GM18951 (cell line): ENCODE data around the gene CUEDC2.

ENCODE experiments used
- POLR2A ChIP-seq: IDR thresholded peaks from 4 replicates; pipeline ENCODE4 v1.6.1; 2011; ENCODE audit warnings: mild to moderate bottlenecking; ENCODE audit not compliant: insufficient read length, insufficient read depth; ENCODE audit errors: extremely low read depth
- in situ Hi-C: fragments of 300-500 bp; cut with MboI; formaldehyde crosslinking; loops from one replicate; pipeline ENCODE4 v1.12.0; 2022; ENCODE audit warnings: low sequenced_read_pairs, mixed read lengths, inconsistent platforms; ENCODE audit not compliant: unreplicated experiment

CUEDC2 gene

GRCh38 chr10:102432162-102432950 is at the start of gene CUEDC2:
CUEDC2 (minus strand) TSS chr10:102432574; CDS start chr10:102425188, 7,386 bp downstream.
- in situ Hi-C loops = no loop called here
- peak; percentile 79 for TF ChIP-seq POLR2A

DNA sequence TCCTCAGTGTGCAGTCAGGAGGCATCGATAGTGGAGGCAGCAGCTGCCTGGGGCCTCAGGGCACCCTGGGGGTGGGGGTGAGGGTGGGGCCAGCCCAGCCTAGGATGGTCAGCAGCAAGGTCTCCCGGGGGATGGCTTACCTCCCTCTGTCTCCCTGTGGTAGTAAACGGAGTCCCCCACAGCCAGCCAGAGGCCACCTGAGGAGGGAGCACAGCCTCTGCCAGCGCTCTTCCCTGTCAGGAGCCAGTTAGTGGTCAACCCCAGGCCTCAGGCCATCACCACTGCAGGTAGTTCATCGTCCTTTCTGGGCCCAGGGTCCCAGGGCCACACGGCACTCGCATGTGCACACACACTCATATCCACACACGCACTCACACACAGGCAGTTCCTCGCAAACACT is 48.0 kb upstream of the CUEDC2 start:
- no peak for TF ChIP-seq POLR2A
- in situ Hi-C loops = no loop called here

GRCh38 chr10:102479651-102480050 is 47.3 kb upstream of the CUEDC2 start:
- no peak for TF ChIP-seq POLR2A
- in situ Hi-C loops = no loop called here

DNA sequence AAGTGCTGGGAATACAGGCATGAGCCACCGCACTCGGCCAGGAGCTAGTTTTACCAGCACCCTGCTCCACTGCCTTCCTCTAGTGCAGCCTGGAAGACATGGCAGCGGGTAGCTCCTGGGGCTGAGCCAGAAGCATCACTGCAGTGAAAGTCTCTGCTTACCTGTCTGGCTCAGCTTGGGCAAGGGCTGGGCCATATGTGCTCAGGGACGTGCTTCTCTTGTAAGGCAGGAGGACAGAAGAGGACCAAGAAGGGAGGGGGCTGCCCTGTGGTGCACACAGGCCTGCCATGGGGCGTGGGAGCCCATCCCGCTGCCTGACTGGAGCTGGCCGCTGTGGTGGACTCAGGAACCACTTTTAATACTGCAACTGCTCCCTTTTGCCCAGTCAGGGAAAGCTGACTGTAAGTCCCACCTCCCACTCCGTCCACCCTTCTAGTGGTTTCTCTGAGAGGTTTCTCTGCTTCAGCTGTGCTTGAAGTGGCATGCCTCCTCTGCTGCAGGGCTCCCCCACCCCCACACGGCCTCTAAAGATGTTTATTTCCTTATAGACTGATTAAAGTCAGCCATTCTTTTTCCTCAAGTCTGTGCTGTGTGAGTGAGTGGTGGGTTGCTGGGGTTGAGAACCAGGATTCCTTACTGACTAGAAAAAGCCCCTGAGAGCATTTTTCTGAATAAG is 44.2 kb upstream of the CUEDC2 start:
- TF ChIP-seq POLR2A = no peak
- in situ Hi-C loops = no loop called here

DNA sequence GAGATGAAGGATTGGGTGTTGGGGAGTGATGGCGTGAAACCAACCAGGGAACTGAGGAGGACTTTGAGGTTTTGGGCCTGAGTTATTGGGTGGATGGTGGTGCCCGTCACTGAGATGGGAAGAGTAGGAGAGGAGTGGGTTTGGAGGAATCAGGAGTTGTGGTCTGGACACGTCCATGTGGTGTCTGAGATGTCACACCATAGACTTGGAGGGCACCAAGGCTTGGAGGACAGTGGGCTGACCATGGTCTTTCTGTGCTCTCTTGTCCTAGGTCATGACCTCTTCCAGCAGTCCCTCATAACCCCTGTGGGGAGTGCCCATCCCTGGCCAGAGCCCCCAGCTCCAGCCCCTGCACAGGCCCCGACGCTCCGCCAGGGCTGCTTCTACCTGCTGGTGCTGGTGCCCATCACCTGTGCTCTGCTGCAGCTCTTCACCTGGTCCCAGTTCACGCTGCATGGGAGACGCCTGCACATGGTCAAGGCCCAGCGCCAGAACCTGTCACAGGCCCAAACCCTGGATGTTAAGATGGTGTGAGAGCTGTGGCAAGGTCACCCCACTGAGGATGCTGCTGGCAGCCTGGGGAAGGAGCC is 43.2 kb upstream of the CUEDC2 start:
- no peak for TF ChIP-seq POLR2A
- in situ Hi-C loops = no loop called here

DNA sequence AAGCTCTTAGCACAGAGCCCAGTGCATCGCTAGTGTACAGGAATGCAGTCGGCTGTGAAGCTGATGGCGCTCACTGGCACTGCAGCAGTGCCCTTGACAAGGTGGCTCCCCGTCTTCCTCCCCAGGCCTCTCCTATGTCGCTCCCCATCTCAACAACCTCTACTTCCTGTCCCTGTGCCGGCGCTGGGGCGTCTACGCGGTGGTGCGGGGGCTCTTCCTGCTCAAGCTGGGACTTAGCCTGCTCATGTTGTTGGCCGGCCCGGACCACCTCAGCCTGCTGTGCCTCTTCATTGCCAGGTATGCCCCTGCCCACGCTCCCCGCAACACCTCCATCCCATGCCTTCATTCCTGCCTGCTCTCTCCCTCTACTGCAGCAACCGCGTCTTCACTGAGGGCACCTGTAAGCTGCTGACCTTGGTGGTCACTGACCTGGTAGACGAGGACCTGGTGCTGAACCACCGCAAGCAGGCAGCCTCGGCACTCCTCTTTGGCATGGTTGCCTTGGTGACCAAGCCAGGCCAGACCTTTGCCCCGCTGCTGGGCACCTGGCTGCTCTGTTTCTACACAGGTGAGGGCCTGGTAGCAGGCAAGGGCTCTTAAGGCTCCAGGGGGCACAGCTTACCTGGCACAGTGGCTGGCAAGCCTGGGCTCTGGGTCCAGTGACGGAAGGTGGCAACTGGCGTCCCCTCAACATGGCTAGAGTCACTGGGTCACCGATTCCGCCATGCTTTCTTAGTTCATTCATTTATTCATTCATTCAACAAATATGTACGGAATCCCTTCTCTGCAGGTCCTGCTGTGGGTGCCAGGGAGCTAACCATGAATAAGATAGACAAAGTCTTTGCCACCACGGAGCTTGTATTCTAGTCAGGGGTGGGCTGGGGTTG is 41.3 kb upstream of the CUEDC2 start:
- TF ChIP-seq POLR2A = no peak
- in situ Hi-C loops = no loop called here

DNA sequence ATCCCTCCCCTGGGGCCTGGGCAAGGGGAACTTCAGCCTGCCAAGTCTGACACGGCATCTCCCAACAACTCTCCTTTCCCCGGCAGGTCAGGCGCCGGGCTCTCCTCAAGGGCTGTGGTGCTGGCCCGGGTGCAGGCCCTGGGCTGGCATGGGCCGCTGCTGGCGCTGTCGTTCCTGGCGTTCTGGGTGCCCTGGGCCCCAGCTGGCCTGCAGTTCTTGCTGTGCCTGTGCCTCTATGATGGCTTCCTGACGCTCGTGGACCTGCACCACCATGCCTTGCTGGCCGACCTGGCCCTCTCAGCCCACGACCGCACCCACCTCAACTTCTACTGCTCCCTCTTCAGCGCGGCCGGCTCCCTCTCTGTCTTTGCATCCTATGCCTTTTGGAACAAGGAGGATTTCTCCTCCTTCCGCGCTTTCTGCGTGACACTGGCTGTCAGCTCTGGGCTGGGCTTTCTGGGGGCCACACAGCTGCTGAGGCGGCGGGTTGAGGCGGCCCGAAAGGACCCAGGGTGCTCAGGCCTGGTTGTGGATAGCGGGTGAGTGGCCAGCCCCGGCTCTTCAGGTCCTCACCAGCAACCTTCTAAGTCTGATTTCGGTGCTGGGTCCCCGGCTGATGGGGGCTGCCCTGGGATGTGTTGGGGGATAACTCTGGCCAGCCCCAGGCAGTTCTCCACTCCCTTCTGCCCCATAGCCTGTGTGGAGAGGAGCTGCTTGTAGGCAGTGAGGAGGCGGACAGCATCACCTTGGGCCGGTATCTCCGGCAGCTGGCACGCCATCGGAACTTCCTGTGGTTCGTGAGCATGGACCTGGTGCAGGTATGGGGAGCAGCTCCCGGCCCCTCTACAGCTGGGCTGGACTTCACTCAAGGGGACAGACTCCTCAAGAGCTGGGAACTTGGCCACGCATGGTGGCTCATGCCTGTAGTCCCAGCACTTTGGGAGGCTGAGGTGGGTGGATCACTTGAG is 38.5 kb upstream of the CUEDC2 start:
- TF ChIP-seq POLR2A = no peak
- in situ Hi-C loops = no loop called here

- in situ Hi-C loops = no loop called here
- no peak for TF ChIP-seq POLR2A
Measured at GRCh38 chr10:102468683-102469082, 36.3 kb upstream of the CUEDC2 start.

- in situ Hi-C loops = no loop called here
- no peak for TF ChIP-seq POLR2A
Measured at GRCh38 chr10:102467971-102468438, 35.6 kb upstream of the CUEDC2 start.

- no peak for TF ChIP-seq POLR2A
- in situ Hi-C loops = no loop called here
Measured at GRCh38 chr10:102467318-102467717, 34.9 kb upstream of the CUEDC2 start.

GRCh38 chr10:102465466-102465865 is 33.1 kb upstream of the CUEDC2 start:
- TF ChIP-seq POLR2A = no peak
- in situ Hi-C loops = no loop called here

DNA sequence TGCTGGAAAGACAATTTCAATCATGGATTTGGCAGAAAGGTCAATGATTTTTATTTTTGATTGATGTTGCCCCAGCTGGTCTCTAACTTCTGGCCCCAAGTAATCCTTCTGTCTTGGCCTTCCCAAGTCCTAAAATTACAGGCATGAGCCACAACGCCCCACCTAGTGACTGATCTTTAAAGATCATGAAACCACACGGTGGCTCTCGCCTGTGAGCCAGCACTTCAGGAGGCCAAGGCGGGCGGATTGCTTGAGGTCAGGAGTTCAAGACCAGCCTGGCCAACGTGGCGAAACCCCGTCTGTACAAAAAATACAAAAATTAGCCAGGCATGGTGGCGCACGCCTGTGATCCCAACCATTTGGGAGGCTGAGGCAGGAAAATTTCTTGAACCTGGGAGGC is 31.6 kb upstream of the CUEDC2 start:
- TF ChIP-seq POLR2A = no peak
- in situ Hi-C loops = no loop called here

DNA sequence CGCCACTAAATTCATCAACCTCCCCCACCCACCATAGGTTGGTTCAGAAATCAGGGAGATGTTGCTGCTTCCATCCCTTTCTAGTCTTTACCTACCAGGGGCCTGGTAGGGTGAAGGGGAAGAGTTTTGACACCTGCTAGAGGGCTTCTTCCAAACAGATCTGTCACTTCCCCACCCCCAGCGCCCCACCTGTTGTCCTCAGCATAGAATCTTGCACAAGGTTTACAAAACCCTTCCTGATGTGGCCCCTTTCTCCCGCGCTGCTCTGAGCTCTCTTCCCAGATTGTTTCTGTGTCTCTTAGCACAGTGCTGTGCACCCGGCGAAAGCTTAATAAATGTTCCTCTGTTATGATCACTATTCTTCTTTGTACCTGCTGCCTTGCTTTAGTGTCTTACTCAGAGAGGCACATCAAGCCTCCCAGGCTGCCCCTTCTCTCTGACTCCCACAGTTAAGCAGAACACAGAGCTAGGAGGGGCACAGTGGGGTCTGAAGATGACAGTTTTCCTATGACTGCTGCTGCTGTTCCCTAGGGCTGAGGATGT is 30.2 kb upstream of the CUEDC2 start:
- no peak for TF ChIP-seq POLR2A
- in situ Hi-C loops = no loop called here
